A549 (cell line): ENCODE results near the gene DSP.

Source experiments
- CBX8 ChIP-seq: fragments of 200-600 bp; sonication (generic); IDR thresholded peaks from 2 replicates; pipeline ENCODE4 v1.6.1; 2016
- MYC ChIP-seq: IDR thresholded peaks from 2 replicates; pipeline ENCODE4 v1.6.1; 2012; ENCODE audit warnings: mild to moderate bottlenecking, inconsistent platforms, low read length, improper control_type of control experiment, borderline replicate concordance
- TF ChIP-seq, protein P1 (sequence below): fragments of >200 bp; sonication (Bioruptor Twin); formaldehyde crosslinking; IDR thresholded peaks from 3 replicates; pipeline ENCODE4 v1.5.1; 2016

DNA sequence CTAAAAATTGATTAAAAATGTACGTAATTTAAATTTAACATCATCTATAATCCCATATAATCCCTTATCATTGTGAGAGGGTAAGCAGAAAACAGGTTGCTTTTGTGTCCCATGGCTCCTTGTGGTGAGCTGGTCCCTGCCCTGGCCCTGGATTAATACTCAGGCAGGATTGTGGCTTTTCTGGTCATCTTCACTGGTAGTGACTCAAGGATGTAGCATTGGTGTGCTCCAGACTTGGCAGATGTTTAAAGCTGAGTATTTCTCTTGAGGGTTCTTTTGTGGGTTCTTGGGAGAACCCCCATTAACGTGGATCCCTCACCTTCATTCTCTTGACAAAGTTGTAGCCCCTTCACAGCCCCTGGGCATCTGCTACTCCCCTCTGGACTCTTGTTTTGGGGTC, 87.8 kb downstream of the DSP start:
- TF ChIP-seq CBX8 (no peak), MYC (no peak)
- TF ChIP-seq, protein P1, sequence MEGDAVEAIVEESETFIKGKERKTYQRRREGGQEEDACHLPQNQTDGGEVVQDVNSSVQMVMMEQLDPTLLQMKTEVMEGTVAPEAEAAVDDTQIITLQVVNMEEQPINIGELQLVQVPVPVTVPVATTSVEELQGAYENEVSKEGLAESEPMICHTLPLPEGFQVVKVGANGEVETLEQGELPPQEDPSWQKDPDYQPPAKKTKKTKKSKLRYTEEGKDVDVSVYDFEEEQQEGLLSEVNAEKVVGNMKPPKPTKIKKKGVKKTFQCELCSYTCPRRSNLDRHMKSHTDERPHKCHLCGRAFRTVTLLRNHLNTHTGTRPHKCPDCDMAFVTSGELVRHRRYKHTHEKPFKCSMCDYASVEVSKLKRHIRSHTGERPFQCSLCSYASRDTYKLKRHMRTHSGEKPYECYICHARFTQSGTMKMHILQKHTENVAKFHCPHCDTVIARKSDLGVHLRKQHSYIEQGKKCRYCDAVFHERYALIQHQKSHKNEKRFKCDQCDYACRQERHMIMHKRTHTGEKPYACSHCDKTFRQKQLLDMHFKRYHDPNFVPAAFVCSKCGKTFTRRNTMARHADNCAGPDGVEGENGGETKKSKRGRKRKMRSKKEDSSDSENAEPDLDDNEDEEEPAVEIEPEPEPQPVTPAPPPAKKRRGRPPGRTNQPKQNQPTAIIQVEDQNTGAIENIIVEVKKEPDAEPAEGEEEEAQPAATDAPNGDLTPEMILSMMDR = no peak
